ENCODE results near the gene CORO6. TPM values are rescaled to one million over a fixed set of nuclear protein-coding genes. Genes with fewer than 3 reads are reported as not detected.

Gene CORO6
- total RNA-seq, 1 donor from 2014 or later, result 7.1 TPM

DNA sequence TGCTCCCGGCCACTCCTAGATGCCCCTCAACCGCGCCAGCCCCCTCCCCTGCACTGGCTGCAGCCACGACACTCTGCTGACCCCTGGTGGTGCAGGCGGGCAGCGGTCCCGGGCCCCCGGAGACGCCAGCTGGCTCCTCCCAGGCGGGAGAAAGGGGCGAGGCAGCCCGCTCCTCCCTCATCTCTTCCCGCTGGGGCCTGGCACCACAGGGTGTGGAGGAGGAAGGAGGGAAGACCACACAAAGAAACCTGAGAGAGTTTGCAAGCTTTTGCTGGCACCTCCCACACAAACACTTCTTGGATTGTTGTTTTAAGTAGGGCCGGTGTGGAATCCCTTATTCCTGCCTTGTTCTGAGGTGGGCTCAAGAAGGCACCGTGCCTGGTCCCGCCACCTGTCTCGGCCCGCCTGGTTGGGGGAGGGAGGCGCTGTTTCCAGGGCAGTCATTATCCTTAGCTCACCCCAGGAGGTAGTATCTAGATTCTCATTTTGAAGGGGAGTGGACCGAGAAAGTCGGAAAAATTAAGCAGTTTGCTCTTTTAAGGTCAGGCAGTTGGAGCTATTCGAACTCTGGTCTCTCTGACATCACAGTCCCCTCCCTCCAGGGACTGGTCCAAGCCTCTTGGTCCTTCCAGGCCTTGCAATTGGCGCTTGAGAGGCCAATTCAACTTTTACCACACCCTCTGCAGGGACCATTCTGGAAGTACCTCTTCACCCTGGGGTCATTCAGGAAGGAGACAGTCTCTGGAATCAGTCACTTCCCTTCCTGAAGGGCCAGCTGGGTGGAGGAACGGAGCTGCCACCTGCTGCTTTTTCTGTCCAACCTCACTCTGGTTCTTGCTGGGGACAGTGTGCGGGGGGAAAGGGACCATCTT is 30.7 kb downstream of the CORO6 start:
- Mint-ChIP-seq H3K27me3 (ENCODE audit: unreplicated experiment) (no peaks in the 10 kb centered on the region), H3K4me3 (ENCODE audit: unreplicated experiment) (peak overlapping the region; percentile 72), H3K36me3 (ENCODE audit: unreplicated experiment) (no peaks in the 10 kb centered on the region), H3K4me1 (ENCODE audit: unreplicated experiment) (peaks cover 71% of the 10 kb centered on the region), H3K9me3 (ENCODE audit: unreplicated experiment) (no peaks in the 10 kb centered on the region), H3K27ac (ENCODE audit: unreplicated experiment) (peak overlapping the region; percentile 90)
- TF ChIP-seq, protein P1, sequence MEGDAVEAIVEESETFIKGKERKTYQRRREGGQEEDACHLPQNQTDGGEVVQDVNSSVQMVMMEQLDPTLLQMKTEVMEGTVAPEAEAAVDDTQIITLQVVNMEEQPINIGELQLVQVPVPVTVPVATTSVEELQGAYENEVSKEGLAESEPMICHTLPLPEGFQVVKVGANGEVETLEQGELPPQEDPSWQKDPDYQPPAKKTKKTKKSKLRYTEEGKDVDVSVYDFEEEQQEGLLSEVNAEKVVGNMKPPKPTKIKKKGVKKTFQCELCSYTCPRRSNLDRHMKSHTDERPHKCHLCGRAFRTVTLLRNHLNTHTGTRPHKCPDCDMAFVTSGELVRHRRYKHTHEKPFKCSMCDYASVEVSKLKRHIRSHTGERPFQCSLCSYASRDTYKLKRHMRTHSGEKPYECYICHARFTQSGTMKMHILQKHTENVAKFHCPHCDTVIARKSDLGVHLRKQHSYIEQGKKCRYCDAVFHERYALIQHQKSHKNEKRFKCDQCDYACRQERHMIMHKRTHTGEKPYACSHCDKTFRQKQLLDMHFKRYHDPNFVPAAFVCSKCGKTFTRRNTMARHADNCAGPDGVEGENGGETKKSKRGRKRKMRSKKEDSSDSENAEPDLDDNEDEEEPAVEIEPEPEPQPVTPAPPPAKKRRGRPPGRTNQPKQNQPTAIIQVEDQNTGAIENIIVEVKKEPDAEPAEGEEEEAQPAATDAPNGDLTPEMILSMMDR (IDR thresholded peaks at IDR 0.05), result peak; percentile 99
- DNase-seq (ENCODE audit: extremely low spot score, unreplicated experiment), result peak; percentile 98

DNA sequence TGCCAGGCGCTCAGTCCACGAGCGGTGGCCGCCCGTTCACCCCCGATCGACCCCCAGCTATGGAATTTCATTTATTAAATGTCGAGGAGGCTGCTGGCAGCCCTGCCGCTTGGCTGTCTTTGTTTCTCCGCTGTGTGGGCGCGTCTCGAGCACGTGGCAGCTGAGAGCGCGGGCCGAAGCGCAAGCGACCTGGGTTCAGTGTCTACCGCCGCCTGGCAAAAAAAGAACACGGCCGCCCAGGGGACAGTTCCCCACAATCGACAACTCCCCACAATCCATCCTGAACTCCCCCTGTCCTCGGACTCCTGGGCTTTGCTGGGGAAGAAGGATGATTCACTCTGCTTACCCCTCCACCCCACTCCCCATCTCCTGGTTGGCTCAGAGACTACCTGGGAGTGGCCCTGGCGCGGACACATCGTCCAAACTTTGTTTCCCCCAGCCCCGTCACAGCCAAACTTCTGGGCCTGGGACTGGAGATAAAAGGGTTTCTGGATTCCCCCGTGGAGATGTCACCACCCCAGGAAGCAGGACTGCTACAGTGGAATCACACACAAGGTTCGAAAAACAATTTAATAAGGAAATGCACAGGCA is 31.5 kb downstream of the CORO6 start:
- no peak for DNase-seq (ENCODE audit: extremely low spot score, unreplicated experiment)
- H3K27ac Mint-ChIP-seq (ENCODE audit: unreplicated experiment), result peak overlapping the region; percentile 90

DNA sequence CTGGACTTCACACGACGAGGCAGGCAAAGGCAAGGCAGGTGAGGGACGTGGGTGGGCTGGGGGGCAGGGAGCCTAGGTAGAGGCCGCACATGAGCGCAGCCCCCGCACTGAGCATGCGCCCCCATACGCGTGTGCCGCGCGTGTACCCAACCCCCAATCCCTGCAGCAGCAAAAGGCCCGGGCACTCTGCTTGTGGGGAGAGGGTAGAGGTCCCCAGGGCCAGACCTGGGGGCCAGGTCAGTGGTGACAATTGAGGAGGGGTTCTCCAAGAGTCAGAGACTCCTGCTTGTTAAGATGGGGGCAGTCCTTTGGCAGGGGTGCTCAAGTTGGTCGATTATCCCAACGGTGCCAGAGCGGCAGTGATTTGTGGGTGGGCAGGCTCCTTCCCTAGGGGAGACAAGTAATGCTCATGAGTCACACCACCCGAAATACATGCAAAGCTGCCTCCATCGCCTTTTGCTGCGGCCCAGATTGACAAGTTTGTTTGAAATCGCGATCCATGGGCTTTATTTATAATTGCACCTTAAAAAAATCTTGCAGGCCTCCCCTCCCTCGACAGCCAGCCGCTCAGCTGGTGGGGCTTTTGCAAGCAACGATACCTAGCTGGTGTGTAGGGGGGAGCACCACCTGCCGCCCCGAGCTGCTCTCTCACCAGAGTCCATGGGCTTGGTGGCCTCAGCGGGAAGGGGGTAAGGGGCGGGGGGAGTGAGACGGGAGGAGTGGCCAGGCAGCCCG is 32.1 kb downstream of the CORO6 start:
- Mint-ChIP-seq H3K4me3 (ENCODE audit: unreplicated experiment) (peak overlapping the region; percentile 72), H3K36me3 (ENCODE audit: unreplicated experiment) (no peaks in the 10 kb centered on the region), H3K27me3 (ENCODE audit: unreplicated experiment) (no peaks in the 10 kb centered on the region), H3K27ac (ENCODE audit: unreplicated experiment) (peak overlapping the region; percentile 90), H3K4me1 (ENCODE audit: unreplicated experiment) (peaks cover 70% of the 10 kb centered on the region), H3K9me3 (ENCODE audit: unreplicated experiment) (no peaks in the 10 kb centered on the region)
- TF ChIP-seq, protein P1 (IDR thresholded peaks at IDR 0.05), result no peak
- no peak for DNase-seq (ENCODE audit: extremely low spot score, unreplicated experiment)

More for the DNA sequence above, 31.5 kb downstream of the CORO6 start:
- peak overlapping the region; percentile 72 for H3K4me3 Mint-ChIP-seq (ENCODE audit: unreplicated experiment)
- TF ChIP-seq, protein P1 (IDR thresholded peaks at IDR 0.05), result no peak
- no peaks in the 10 kb centered on the region for H3K27me3 Mint-ChIP-seq (ENCODE audit: unreplicated experiment)
- H3K36me3 Mint-ChIP-seq (ENCODE audit: unreplicated experiment), result no peaks in the 10 kb centered on the region
- H3K4me1 Mint-ChIP-seq (ENCODE audit: unreplicated experiment), result peaks cover 69% of the 10 kb centered on the region
- no peaks in the 10 kb centered on the region for H3K9me3 Mint-ChIP-seq (ENCODE audit: unreplicated experiment)

DNA sequence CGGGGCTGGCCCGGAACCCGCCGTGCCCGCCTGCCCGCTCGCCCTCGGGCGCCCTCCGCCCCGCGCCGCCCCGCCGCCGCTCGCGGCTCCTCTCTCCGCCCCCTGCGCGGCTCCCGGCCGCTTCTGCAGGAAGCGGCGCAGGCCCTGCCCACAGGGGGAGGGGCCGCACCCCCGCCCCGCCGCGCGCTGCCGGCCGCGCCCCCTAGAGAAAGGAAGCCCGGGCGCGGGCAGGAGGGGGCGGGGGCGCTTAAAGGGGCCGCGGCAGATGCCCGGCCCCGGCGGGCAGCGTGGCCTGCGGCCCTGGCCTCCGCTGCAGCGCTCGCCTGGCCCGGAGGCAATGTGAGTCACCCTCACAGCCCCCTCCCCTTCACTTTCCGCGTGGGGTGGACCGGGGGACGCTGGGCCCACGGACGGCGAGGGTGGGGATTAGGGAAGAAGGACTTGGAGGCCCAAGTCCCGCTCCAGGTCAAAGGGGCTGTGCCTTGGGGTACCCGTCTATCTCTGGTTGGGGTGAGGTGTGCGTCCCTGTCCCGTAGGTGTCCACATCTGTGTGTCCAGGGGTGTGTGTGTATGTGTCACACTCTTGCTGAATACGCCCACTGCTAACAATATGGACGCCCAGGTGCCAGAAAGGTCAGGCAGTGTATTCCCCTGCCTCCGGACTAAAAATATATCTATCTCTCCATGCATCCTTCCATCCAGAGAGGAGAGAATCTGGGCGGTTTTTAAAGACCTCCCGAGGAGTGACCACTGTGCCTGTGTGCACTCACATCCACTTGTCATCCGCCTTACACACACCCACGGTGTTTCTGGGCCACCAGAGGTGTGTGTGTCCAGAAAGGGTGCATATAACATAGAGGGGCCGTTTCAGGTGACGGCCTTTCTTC is 32.9 kb downstream of the CORO6 start, which contains the start of gene GIT1:
TSS of gene GIT1 (minus strand) at position 125 of the 887 bp plus-strand sequence. CDS start 270 bp downstream, outside the sequence.
- Mint-ChIP-seq H3K9me3 (ENCODE audit: unreplicated experiment) (no peaks in the 10 kb centered on the region), H3K4me1 (ENCODE audit: unreplicated experiment) (peaks cover 68% of the 10 kb centered on the region), H3K4me3 (ENCODE audit: unreplicated experiment) (peak within 1 kb of the TSS; percentile 84), H3K27ac (ENCODE audit: unreplicated experiment) (peak within 1 kb of the TSS; percentile 90), H3K36me3 (ENCODE audit: unreplicated experiment) (no peaks in the 10 kb centered on the region), H3K27me3 (ENCODE audit: unreplicated experiment) (no peaks in the 10 kb centered on the region)
- DNase-seq (ENCODE audit: extremely low spot score, unreplicated experiment), result peak; percentile 94
- TF ChIP-seq, protein P1 (IDR thresholded peaks at IDR 0.05), result peak; percentile 9

Measured in osteocyte (in vitro differentiated cells).